IMR-90 (cell line): ENCODE data around the gene NMNAT3. TPM values are rescaled to one million over a fixed set of nuclear protein-coding genes. Genes with fewer than 3 reads are reported as not detected.

Source experiments
- ATAC-seq: fragments of 200-7000 bp; cut with Tn5 transposase; 2 replicates; pipeline ENCODE4 v1.9.1; 2020; ENCODE audit warnings: low read depth, mild to moderate bottlenecking, moderate library complexity
- BruUV-seq: library from RNA; stranded (reverse); fragments of 400-500 nt; replicated peaks from 2 replicates; lab custom pipeline; 2021; lab: Mats Ljungman, UMichigan
- CTCF ChIA-PET: fragments of 300-600 bp; formaldehyde crosslinking; extraction: SDS; loops from one replicate; lab custom pipeline; 2021; ENCODE audit warnings: antibody characterized with exemption; lab: Yijun Ruan, JAX
- POLR2A ChIA-PET: fragments of 300-600 bp; sonication (Branson Sonifier 250); formaldehyde crosslinking; loops from one replicate; lab custom pipeline; 2022; ENCODE audit warnings: antibody characterized with exemption; ENCODE audit not compliant: unreplicated experiment; lab: Charles Lee
- DNase-seq: peaks from one replicate; pipeline ENCODE4 v3.0.0; 2013
- H2AFZ ChIP-seq: replicated peaks from 2 replicates; pipeline ENCODE3; 2013; ENCODE audit warnings: low read length, mild to moderate bottlenecking; ENCODE audit not compliant: poor library complexity
- H2AK5ac ChIP-seq: 2 replicates; pipeline ENCODE4 v1.6.1; 2013; ENCODE audit warnings: low read depth, low read length, inconsistent platforms
- H2AK9ac ChIP-seq: replicated peaks from 2 replicates; pipeline ENCODE3; 2013; ENCODE audit warnings: mild to moderate bottlenecking, low read depth, low read length, moderate library complexity; ENCODE audit not compliant: poor library complexity
- H2BK120ac ChIP-seq: 2 replicates; pipeline ENCODE4 v1.6.1; 2013; ENCODE audit warnings: low read depth, low read length, inconsistent platforms
- H2BK15ac ChIP-seq: 3 replicates; pipeline ENCODE4 v1.6.1; 2013; ENCODE audit warnings: low read depth, low read length, inconsistent platforms
- H2BK20ac ChIP-seq: 2 replicates; pipeline ENCODE4 v1.6.1; 2013; ENCODE audit warnings: low read depth, mild to moderate bottlenecking, inconsistent platforms, low read length, moderate library complexity
- H2BK5ac ChIP-seq: 2 replicates; pipeline ENCODE4 v1.6.1; 2013; ENCODE audit warnings: mild to moderate bottlenecking, low read depth, low read length, inconsistent platforms; ENCODE audit not compliant: poor library complexity, severe bottlenecking
- H3K14ac ChIP-seq: replicated peaks from 2 replicates; pipeline ENCODE4 v1.6.1; 2013; ENCODE audit warnings: low read depth, low read length, inconsistent platforms
- H3K18ac ChIP-seq: 2 replicates; pipeline ENCODE4 v1.6.1; 2013; ENCODE audit warnings: low read depth, low read length, control low read depth
- H3K23ac ChIP-seq: 2 replicates; pipeline ENCODE4 v1.6.1; 2013; ENCODE audit warnings: low read depth, low read length, inconsistent platforms
- H3K27ac ChIP-seq: 2 replicates; pipeline ENCODE4 v1.5.1; 2013; ENCODE audit warnings: mild to moderate bottlenecking, control low read depth, low read length; ENCODE audit not compliant: insufficient read depth
- H3K27me3 ChIP-seq: 2 replicates; pipeline ENCODE4 v1.6.1; 2013; ENCODE audit warnings: low read length; ENCODE audit not compliant: control insufficient read depth, insufficient read depth
- H3K36me3 ChIP-seq: 2 replicates; pipeline ENCODE4 v1.6.1; 2013; ENCODE audit warnings: low read length, mixed read lengths; ENCODE audit not compliant: control insufficient read depth, insufficient read depth
- H3K4ac ChIP-seq: 2 replicates; pipeline ENCODE4 v1.6.1; 2013; ENCODE audit warnings: low read depth, low read length, inconsistent platforms
- H3K4me1 ChIP-seq: 2 replicates; pipeline ENCODE4 v1.6.1; 2013; ENCODE audit warnings: low read length, mixed read lengths; ENCODE audit not compliant: control insufficient read depth, insufficient read depth
- H3K4me2 ChIP-seq: 2 replicates; pipeline ENCODE4 v1.6.1; 2013; ENCODE audit warnings: low read depth, mild to moderate bottlenecking, control low read depth, low read length, moderate library complexity
- H3K4me3 ChIP-seq: 2 replicates; pipeline ENCODE4 v1.5.1; 2013; ENCODE audit warnings: low read depth, mild to moderate bottlenecking, control low read depth, low read length, moderate library complexity; ENCODE audit not compliant: insufficient read depth
- H3K56ac ChIP-seq: 2 replicates; pipeline ENCODE4 v1.6.1; 2013; ENCODE audit warnings: low read length, inconsistent platforms; ENCODE audit not compliant: insufficient read depth; ENCODE audit errors: extremely low read depth
- H3K79me1 ChIP-seq, 2 experiments: 2 replicates each; pipeline ENCODE4 v1.6.1; 2013; ENCODE audit warnings: low read length in 2 of 2, inconsistent platforms in 1 of 2, low read depth in 1 of 2
- H3K9ac ChIP-seq: 2 replicates; pipeline ENCODE4 v1.6.1; 2013; ENCODE audit warnings: low read depth, low read length, control low read depth
- H3K9me1 ChIP-seq: 2 replicates; pipeline ENCODE4 v1.6.1; 2013; ENCODE audit warnings: low read length, inconsistent platforms; ENCODE audit not compliant: insufficient read depth
- H3K9me3 ChIP-seq: 2 replicates; pipeline ENCODE4 v1.6.1; 2013; ENCODE audit warnings: low read length; ENCODE audit not compliant: control insufficient read depth, insufficient read depth
- H4K20me1 ChIP-seq: 2 replicates; pipeline ENCODE4 v1.6.1; 2013; ENCODE audit warnings: low read length, inconsistent platforms; ENCODE audit not compliant: insufficient read depth
- H4K5ac ChIP-seq: 2 replicates; pipeline ENCODE4 v1.6.1; 2013; ENCODE audit warnings: mild to moderate bottlenecking, low read depth, low read length, control low read depth
- H4K8ac ChIP-seq, 2 experiments: 2 replicates each; pipeline ENCODE4 v1.6.1; 2013; ENCODE audit warnings: low read depth in 2 of 2, low read length in 2 of 2, control low read depth in 1 of 2, inconsistent platforms in 1 of 2
- H4K91ac ChIP-seq: 2 replicates; pipeline ENCODE4 v1.6.1; 2013; ENCODE audit warnings: low read depth, low read length, inconsistent platforms; ENCODE audit not compliant: insufficient read depth
- ELK1 ChIP-seq: fragments of 150-350 bp; IDR thresholded peaks from 2 replicates; pipeline ENCODE4 v1.6.1; 2016; ENCODE audit warnings: low read depth, mild to moderate bottlenecking, low read length, moderate library complexity, borderline replicate concordance
- MAFK ChIP-seq: IDR thresholded peaks from 2 replicates; pipeline ENCODE4 v1.6.1; 2012; ENCODE audit warnings: low read depth, low read length, improper control_type of control experiment
- MAZ ChIP-seq: IDR thresholded peaks from 2 replicates; pipeline ENCODE4 v1.6.1; 2012; ENCODE audit warnings: low read depth, mild to moderate bottlenecking, low read length, improper control_type of control experiment, moderate library complexity, borderline replicate concordance
- MXI1 ChIP-seq: IDR thresholded peaks from 2 replicates; pipeline ENCODE4 v1.6.1; 2012; ENCODE audit warnings: low read depth, mild to moderate bottlenecking, low read length, moderate library complexity, borderline replicate concordance
- NFE2L2 ChIP-seq: fragments of 150-350 bp; IDR thresholded peaks from 2 replicates; pipeline ENCODE4 v1.6.1; 2016; ENCODE audit warnings: low read depth, mild to moderate bottlenecking, low read length
- WGBS, 2 experiments: methylation state at CpG; one replicate each; pipeline versions ENCODE4 v1.1.5 to v1.1.7; 2013; ENCODE audit warnings: missing lambda C conversion rate in 2 of 2; ENCODE audit not compliant: insufficient read length in 1 of 2; ENCODE audit errors: extremely low coverage in 2 of 2; 5-methylcytosine and 5-hydroxymethylcytosine counted together
- dilution Hi-C: fragments of 300-500 bp; cut with HindIII; formaldehyde crosslinking; loops from one replicate; pipeline ENCODE4 v1.14.3; 2018; ENCODE audit warnings: low sequenced_read_pairs; ENCODE audit not compliant: unreplicated experiment
- in situ Hi-C: fragments of 300-500 bp; cut with MboI; formaldehyde crosslinking; loops from 3 replicates; pipeline ENCODE4 v1.14.3; 2019; ENCODE audit warnings: low sequenced_read_pairs, inconsistent platforms, mixed read lengths
- intact Hi-C: fragments of 100-400 bp; cut with micrococcal nuclease; formaldehyde crosslinking; loops from 2 replicates; pipeline ENCODE4 v1.10.0; 2022
- polyA plus RNA-seq, 3 experiments: library from polyadenylated mRNA; depleted of rRNA; stranded (reverse); fragments of >200 nt; gene quantifications; 2 replicates each; pipeline ENCODE4 v1.2.3, GENCODE V29; 2012; ENCODE audit warnings: low replicate concordance in 1 of 3
- total RNA-seq: library from RNA; depleted of rRNA; stranded (reverse); fragments of >200 nt; gene quantifications from 2 replicates; pipeline ENCODE4 v1.2.3, GENCODE V29; 2012

Gene NMNAT3
- total and polyA plus RNA-seq, 2 of the 4 experiments (the other 2 are of a cell fraction) = 0.12 to 0.36 TPM

- Histone ChIP-seq H3K14ac (no peak overlapping the region), H4K8ac (no peak overlapping the region), H3K27ac (no peak overlapping the region), H4K91ac (no peak overlapping the region), H4K20me1 (no peaks in the 10 kb centered on the region), H3K36me3 (no peaks in the 10 kb centered on the region), H2AK5ac (no peak overlapping the region), H2AFZ (no peak overlapping the region), H3K9me1 (peaks cover 7% of the 10 kb centered on the region), H3K79me1 (no peaks in the 10 kb centered on the region), H2BK20ac (no peak overlapping the region), H3K27me3 (no peaks in the 10 kb centered on the region), H3K4ac (no peak overlapping the region), H2AK9ac (no peak overlapping the region), H3K9ac (no peak overlapping the region), H3K18ac (no peak overlapping the region), H3K4me1 (peaks cover 18% of the 10 kb centered on the region; the same call in 1 of the 2 replicates), H3K4me2 (no peak overlapping the region), H3K4me3 (no peak overlapping the region), H3K56ac (no peak overlapping the region), H2BK120ac (no peak overlapping the region), H3K23ac (no peak overlapping the region), H2BK15ac (no peak overlapping the region), H4K5ac (no peak overlapping the region), H2BK5ac (no peak overlapping the region), H3K9me3 (no peaks in the 10 kb centered on the region)
- no peak for ATAC-seq
- intact Hi-C loops (no loop called here), dilution Hi-C loops (no loop called here), in situ Hi-C loops (no loop called here)
- WGBS, 2 experiments = 69% methylated on average over 2 of the region's 2 CpGs; no CpG with 5 or more reads in 1 of the 2 experiments
- DNase-seq = no peak
- ChIA-PET POLR2A (no interaction called here), CTCF (no interaction called here)
- TF ChIP-seq MXI1 (no peak), MAFK (no peak), MAZ (no peak), NFE2L2 (no peak), ELK1 (no peak)
- BruUV-seq = no TSS peak
Measured at GRCh38 chr3:139530717-139531116, 147.1 kb downstream of the NMNAT3 start.
